GM12872 (cell line): ENCODE results near the gene MRGPRF.

Source experiments
- CTCF ChIP-seq: IDR thresholded peaks from 3 replicates; pipeline ENCODE4 v1.5.1; 2011; ENCODE audit warnings: low read depth, mild to moderate bottlenecking, low read length, moderate library complexity; ENCODE audit not compliant: insufficient read depth

The MRGPRF gene

GRCh38 chr11:69013009-69013951 lies at the start of gene MRGPRF:
Gene MRGPRF (minus strand): TSS chr11:69013246. CDS start chr11:69009901, 3,345 bp downstream.
- TF ChIP-seq CTCF = 0 out of 3 replicates have a peak, but pooled peaks have one; percentile 6

GRCh38 chr11:69062169-69062855 lies 49.3 kb upstream of the MRGPRF start:
- no peak for TF ChIP-seq CTCF

- TF ChIP-seq CTCF = no peak
Observed at GRCh38 chr11:69061713-69062053, 48.6 kb upstream of the MRGPRF start.

- TF ChIP-seq CTCF = no peak
Observed at GRCh38 chr11:69060806-69061712, 48.0 kb upstream of the MRGPRF start.

- TF ChIP-seq CTCF = no peak
Observed at GRCh38 chr11:69059985-69060384, 46.9 kb upstream of the MRGPRF start.

GRCh38 chr11:69059429-69059828 lies 46.4 kb upstream of the MRGPRF start:
- no peak for TF ChIP-seq CTCF
